SK-N-SH (cell line): ENCODE measurements around the gene RASGEF1C. TPM values are rescaled to one million over a fixed set of nuclear protein-coding genes. Genes with fewer than 3 reads are reported as not detected.

ENCODE experiments used
- CTCF ChIA-PET: fragments of 300-600, 350-600 bp; formaldehyde crosslinking; extraction: SDS; loops from one replicate; lab custom pipeline; 2021; lab: Yijun Ruan, JAX
- POLR2A ChIA-PET: fragments of 350-600 bp; sonication (Branson Sonifier 250); formaldehyde crosslinking; extraction: SDS; loops from one replicate; lab custom pipeline; 2020; ENCODE audit warnings: antibody characterized with exemption, inconsistent platforms; lab: Yijun Ruan, JAX
- DNase-seq: peaks from one replicate; pipeline ENCODE4 v3.0.0; 2012
- H2AFZ ChIP-seq: fragments of 200-600 bp; sonication (generic); 2 replicates; pipeline ENCODE4 v1.8.1; 2016; ENCODE audit warnings: antibody characterized with exemption, mild to moderate bottlenecking, low read depth
- H3F3A ChIP-seq: fragments of 200-600 bp; sonication (generic); replicated peaks from 2 replicates; pipeline ENCODE3; 2016; ENCODE audit warnings: antibody characterized with exemption, mild to moderate bottlenecking; ENCODE audit not compliant: insufficient read depth
- H3K27ac ChIP-seq, 2 experiments: fragments of 200-500 bp in 1 of 2; fragments of 200-600 bp in 1 of 2; sonication (Bioruptor generic) in 1 of 2; sonication (generic), shearing (Covaris generic) in 1 of 2; 2 replicates each; pipeline versions ENCODE4 v1.5.1 to v1.6.1; 2014 to 2016; ENCODE audit warnings: low read depth in 2 of 2, inconsistent platforms in 1 of 2, low read length in 1 of 2, mild to moderate bottlenecking in 1 of 2, mixed read lengths in 1 of 2
- H3K27me3 ChIP-seq: fragments of 200-600 bp; sonication (generic), shearing (Covaris generic); 2 replicates; pipeline ENCODE4 v1.6.1; 2016; ENCODE audit warnings: mixed run types; ENCODE audit not compliant: insufficient read depth
- H3K36me3 ChIP-seq, 2 experiments: fragments of 200-500 bp in 1 of 2; fragments of 200-600 bp in 1 of 2; sonication (Bioruptor generic) in 1 of 2; sonication (generic) in 1 of 2; replicated peaks in 1 of 2; 2 replicates each; pipeline versions ENCODE3 to v1.5.1; 2014 to 2016; ENCODE audit warnings: low read length in 1 of 2, mild to moderate bottlenecking in 1 of 2; ENCODE audit not compliant: insufficient read depth in 2 of 2, control insufficient read depth in 1 of 2
- H3K4me1 ChIP-seq, 2 experiments: fragments of 200-500 bp in 1 of 2; fragments of 200-600 bp in 1 of 2; sonication (Bioruptor generic) in 1 of 2; sonication (generic), shearing (Covaris generic) in 1 of 2; 2 replicates each; pipeline versions ENCODE4 v1.5.1 to v1.6.1; 2014 to 2016; ENCODE audit warnings: low read depth in 1 of 2, low read length in 1 of 2, mixed run types in 1 of 2; ENCODE audit not compliant: insufficient read depth in 2 of 2, control insufficient read depth in 1 of 2
- H3K4me2 ChIP-seq: fragments of 200-600 bp; sonication (generic), shearing (Covaris generic); 2 replicates; pipeline ENCODE4 v1.6.1; 2017; ENCODE audit warnings: mixed run types
- H3K4me3 ChIP-seq, 2 experiments: fragments of 200-500 bp in 1 of 2; fragments of 200-600 bp in 1 of 2; sonication (Bioruptor generic) in 1 of 2; sonication (generic), shearing (Covaris generic) in 1 of 2; 2 replicates each; pipeline versions ENCODE4 v1.5.1 to v1.8.1; 2014 to 2016; ENCODE audit warnings: low read depth in 2 of 2, inconsistent platforms in 1 of 2, low read length in 1 of 2, mild to moderate bottlenecking in 1 of 2, mixed read lengths in 1 of 2, moderate library complexity in 1 of 2
- H3K79me2 ChIP-seq: fragments of 200-600 bp; sonication (generic); 2 replicates; pipeline ENCODE4 v1.8.1; 2017; ENCODE audit warnings: mild to moderate bottlenecking; ENCODE audit not compliant: insufficient read depth
- H3K9ac ChIP-seq: fragments of 200-600 bp; sonication (generic); 2 replicates; pipeline ENCODE4 v1.6.1; 2017; ENCODE audit warnings: mixed run types
- H3K9me2 ChIP-seq: fragments of 200-600 bp; sonication (generic); 2 replicates; pipeline ENCODE4 v1.6.1; 2017; ENCODE audit warnings: mixed run types
- H3K9me3 ChIP-seq: fragments of 200-600 bp; sonication (generic); 2 replicates; pipeline ENCODE4 v1.6.1; 2017; ENCODE audit warnings: mixed run types, mild to moderate bottlenecking, moderate library complexity
- H4K20me1 ChIP-seq: fragments of 200-600 bp; sonication (generic); 2 replicates; pipeline ENCODE4 v1.6.1; 2017; ENCODE audit warnings: mild to moderate bottlenecking, mixed run types; ENCODE audit not compliant: insufficient read depth
- CHD2 ChIP-seq: fragments of 150-350 bp; IDR thresholded peaks from 2 replicates; pipeline ENCODE4 v1.6.1; 2018; ENCODE audit warnings: low read length; ENCODE audit not compliant: partially characterized antibody
- CTCF ChIP-seq: fragments of 200-600 bp; sonication (generic); IDR thresholded peaks from 2 replicates; pipeline ENCODE4 v1.6.1; 2017; ENCODE audit warnings: antibody characterized with exemption, mild to moderate bottlenecking, moderate library complexity
- EZH2phosphoT487 ChIP-seq: fragments of 200-600 bp; sonication (generic); IDR thresholded peaks from 2 replicates; pipeline ENCODE4 v1.6.1; 2017; ENCODE audit warnings: low read depth, mixed run types, mild to moderate bottlenecking, antibody characterized with exemption, moderate library complexity, borderline replicate concordance
- GABPA ChIP-seq: IDR thresholded peaks from 2 replicates; pipeline ENCODE4 v1.4.0; 2012; ENCODE audit warnings: low read depth, mild to moderate bottlenecking
- MAX ChIP-seq: IDR thresholded peaks from 2 replicates; pipeline ENCODE4 v1.4.0; 2012; ENCODE audit warnings: low read depth
- MEF2A ChIP-seq: IDR thresholded peaks from 2 replicates; pipeline ENCODE4 v1.4.0; 2012; ENCODE audit warnings: low read depth, borderline replicate concordance
- NFIC ChIP-seq: IDR thresholded peaks from 2 replicates; pipeline ENCODE4 v1.4.0; 2012; ENCODE audit warnings: borderline replicate concordance
- PBX3 ChIP-seq: IDR thresholded peaks from 2 replicates; pipeline ENCODE4; 2012
- RCOR1 ChIP-seq: fragments of 150-350 bp; IDR thresholded peaks from 2 replicates; pipeline ENCODE4 v1.6.1; 2017; ENCODE audit warnings: antibody characterized with exemption, low read length
- RXRA ChIP-seq: IDR thresholded peaks from 2 replicates; pipeline ENCODE4 v1.4.0; 2012; ENCODE audit warnings: low read depth, mild to moderate bottlenecking, borderline replicate concordance
- SMC3 ChIP-seq: IDR thresholded peaks from 2 replicates; pipeline ENCODE4 v1.6.1; 2012; ENCODE audit warnings: low read depth, low read length, improper control_type of control experiment
- TAF1 ChIP-seq: IDR thresholded peaks from 2 replicates; pipeline ENCODE4 v1.6.1; 2012; ENCODE audit warnings: low read depth, mild to moderate bottlenecking, low read length, moderate library complexity, borderline replicate concordance
- TEAD4 ChIP-seq: IDR thresholded peaks from 2 replicates; pipeline ENCODE4 v1.4.0; 2012; ENCODE audit warnings: mild to moderate bottlenecking, borderline replicate concordance; ENCODE audit not compliant: insufficient read depth
- USF2 ChIP-seq: fragments of 150-350 bp; IDR thresholded peaks from 2 replicates; pipeline ENCODE4 v1.6.1; 2017; ENCODE audit warnings: antibody characterized with exemption, low read length, low read depth, borderline replicate concordance
- YY1 ChIP-seq: IDR thresholded peaks from 2 replicates; pipeline ENCODE4 v1.4.0; 2012; ENCODE audit warnings: low read depth, mild to moderate bottlenecking
- WGBS: methylation state at CpG from one replicate; pipeline ENCODE4 v1.1.6; 2017; ENCODE audit warnings: low lambda C conversion rate; 5-methylcytosine and 5-hydroxymethylcytosine counted together
- polyA plus RNA-seq, 3 experiments: library from polyadenylated mRNA; depleted of rRNA; stranded (reverse); fragments of >200 nt; gene quantifications; 2 replicates each; pipeline ENCODE4 v1.2.3, GENCODE V29; 2012

RASGEF1C gene
- polyA plus RNA-seq, 1 of the 3 experiments (the other 2 are of a cell fraction), result not detected

- Histone ChIP-seq H3K36me3 (no peaks in the 10 kb centered on the region), H3F3A (no peaks in the 10 kb centered on the region), H3K9ac (no peak overlapping the region), H3K4me3 (no peak overlapping the region), H4K20me1 (no peaks in the 10 kb centered on the region), H3K27me3 (no peaks in the 10 kb centered on the region), H3K4me1 (no peaks in the 10 kb centered on the region; a peak in 1 of 4 replicates)
- no peak for TF ChIP-seq NFIC
- no peak for TF ChIP-seq RCOR1
- no peak for TF ChIP-seq YY1
- no peak for TF ChIP-seq EZH2phosphoT487
- no peak for TF ChIP-seq CTCF
- no peak for TF ChIP-seq GABPA
- TF ChIP-seq USF2, result no peak
- TF ChIP-seq MEF2A, result no peak
- TF ChIP-seq CHD2, result no peak
- no peak for TF ChIP-seq MAX
- no peak for TF ChIP-seq PBX3
- no peak for TF ChIP-seq TAF1
- TF ChIP-seq RXRA, result no peak
- no peak for TF ChIP-seq TEAD4
- no peak for TF ChIP-seq SMC3
- TF ChIP-seq, all 33 proteins: peak for 0
- Histone ChIP-seq H3K9me2 (no peaks in the 10 kb centered on the region), H3K4me2 (no peak overlapping the region), H3K79me2 (no peaks in the 10 kb centered on the region), H3K27ac (no peak overlapping the region), H2AFZ (no peak overlapping the region), H3K9me3 (no peaks in the 10 kb centered on the region)
- CTCF ChIA-PET, result interaction anchor here (1.2 kb wide), 1 partner anchor 111 kb away, joined by 4 read pairs; the partner anchor contains the start of gene RASGEF1C
- DNase-seq, result no peak
- POLR2A ChIA-PET, result no interaction called here
- whole genome bisulfite sequencing, result 69% methylated on average over 8 of the region's 8 CpGs
These were observed 110.5 kb downstream of the RASGEF1C start for GRCh38 chr5:180098526-180098925.
